Measurements from ENCODE around the gene LKAAEAR1.

LKAAEAR1 gene

DNA sequence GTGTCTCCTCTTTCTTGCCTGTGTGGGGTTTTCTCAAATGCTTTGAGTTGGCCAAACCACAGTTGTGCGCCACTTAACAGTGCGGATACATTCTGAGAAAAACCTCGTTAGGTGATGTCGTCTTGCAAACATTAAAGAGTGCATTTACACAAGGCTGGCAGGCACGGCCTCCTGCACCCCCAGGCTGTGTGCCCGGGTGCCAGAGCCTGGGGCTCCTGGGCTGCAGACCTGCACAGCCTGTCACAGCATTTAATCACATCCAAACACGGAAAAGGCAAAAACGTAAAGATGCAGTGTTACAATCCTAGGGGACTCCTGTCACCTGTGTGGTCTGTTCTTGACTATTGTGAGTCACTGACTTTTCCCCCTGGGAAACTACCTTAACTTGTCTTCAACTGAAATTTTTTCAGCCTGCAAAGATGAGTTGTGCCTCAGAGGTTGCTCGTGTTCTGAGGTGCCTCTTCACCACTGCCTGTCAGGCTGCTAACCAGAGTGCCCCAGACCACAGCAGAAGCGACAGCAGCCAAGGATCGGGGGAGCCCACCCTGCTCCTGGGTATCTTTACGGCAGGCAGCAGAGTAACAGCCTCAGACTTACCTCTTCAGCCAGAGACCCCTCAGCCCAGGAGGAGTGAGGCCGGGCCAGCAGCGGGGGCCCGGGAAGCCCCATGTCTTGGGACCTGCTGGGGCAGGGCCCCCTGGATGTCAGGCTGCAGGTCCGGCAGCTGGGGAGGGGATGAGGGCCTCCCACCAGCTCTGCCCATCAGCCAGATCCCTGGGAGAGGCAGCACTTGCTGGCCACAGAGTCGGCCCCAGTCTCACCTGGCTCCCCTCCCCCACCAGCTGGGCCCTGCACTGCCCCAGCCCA is 48.9 kb downstream of the LKAAEAR1 start:
- no peak for DNase-seq

DNA sequence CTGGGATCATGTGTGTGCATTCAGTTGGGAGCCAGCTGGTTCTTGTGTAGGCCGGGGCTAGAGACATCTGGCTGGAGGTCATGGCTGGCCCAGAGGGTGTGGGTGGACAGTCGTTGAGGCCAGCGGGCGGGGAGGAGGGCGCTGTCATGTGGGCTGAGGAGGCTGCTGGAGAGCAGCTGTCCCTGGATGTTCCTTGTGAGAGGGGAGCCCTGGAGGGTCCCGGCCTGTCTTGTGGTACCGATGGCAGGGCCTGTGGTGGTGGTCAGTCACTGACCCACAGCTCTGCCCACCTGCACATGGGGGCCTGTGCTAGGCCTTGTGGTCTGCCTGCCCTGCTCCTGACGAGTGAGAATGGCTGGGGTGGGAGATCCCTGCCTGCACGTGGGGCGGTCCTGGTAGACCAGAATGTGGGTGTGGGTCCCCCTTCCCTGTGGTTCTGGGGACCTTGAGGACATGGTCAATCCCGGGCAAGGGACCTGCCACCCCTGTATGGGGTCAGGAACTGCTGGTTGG is 50.2 kb downstream of the LKAAEAR1 start:
- DNase-seq, result no peak

Measured in NCI-H510A treated with DMSO at 0.1 percent for 48 hours (cell line).